ENCODE data around the gene CCN2. TPM values are rescaled to one million over a fixed set of nuclear protein-coding genes. Genes with fewer than 3 reads are reported as not detected.
"Not testable (repeated sequence)": the region's sequence is repeated elsewhere in the genome, so short reads cannot be mapped to it uniquely, and the experiment has no call there.

CCN2 gene
- total and polyA plus RNA-seq, 7 experiments from 2014 or later: not detected

DNA sequence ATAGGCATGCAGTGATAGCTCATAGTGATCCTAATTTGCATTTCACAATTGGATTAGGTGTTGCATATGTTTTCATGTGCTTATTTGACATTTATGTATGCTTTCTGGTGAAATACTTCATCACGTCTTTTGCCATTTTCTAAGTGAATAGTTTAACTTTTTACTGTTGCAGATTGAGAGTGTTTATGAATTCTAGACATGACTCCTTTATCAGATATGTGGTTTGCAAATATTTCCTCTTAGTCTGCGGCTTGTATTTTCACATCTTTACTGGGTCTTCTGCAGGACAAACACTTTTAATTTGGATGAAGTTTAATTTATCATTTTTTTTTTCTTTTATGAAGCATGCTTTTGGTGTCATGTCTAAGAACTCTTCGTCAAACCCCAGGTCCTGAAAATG is 39.2 kb downstream of the CCN2 start:
- H3K4me1 Mint-ChIP-seq: peaks cover 6 to 11% (median 8%) of the 10 kb centered on the region in 7 donors
- no peaks in the 10 kb centered on the region for H3K36me3 ChIP-seq (ENCODE audit: control insufficient read depth in 2 of 3, insufficient read depth in 3 of 3, low read length in 3 of 3)
- no peaks in the 10 kb centered on the region for H3K36me3 Mint-ChIP-seq
- intact Hi-C loops (cut with micrococcal nuclease): loop anchor here in 1 of 2 donors (2.0 kb wide), 3 partner anchors 705 to 729 kb away; no protein-coding TSS in a partner anchor
- ChIA-PET CTCF (interaction anchor here (0.6 kb wide), 1 partner anchor 218 kb away, joined by 6 read pairs; no protein-coding TSS in a partner anchor), POLR2A (no interaction called here)
- no peaks in the 10 kb centered on the region for H3K9me3 ChIP-seq (ENCODE audit: control insufficient read depth in 2 of 3, low read length in 3 of 3)
- H3K9me3 Mint-ChIP-seq: peaks cover 0 to 2% (median 0%) of the 10 kb centered on the region in 11 donors
- peaks cover 0 to 4% of the 10 kb centered on the region in 2 donors for H3K27me3 ChIP-seq (ENCODE audit: control insufficient read depth in 2 of 2, insufficient read depth in 2 of 2, low read length in 2 of 2)
- H3K27ac Mint-ChIP-seq: no peak overlapping the region
- H3K4me3 ChIP-seq (ENCODE audit: low read length): no peak overlapping the region
- no peak for DNase-seq
- no peak overlapping the region for H3K27ac ChIP-seq (ENCODE audit: low read depth, low read length)
- no peak overlapping the region for H3K4me3 Mint-ChIP-seq
- ATAC-seq: no peak
- peaks cover 0 to 5% of the 10 kb centered on the region in 2 donors for H3K4me1 ChIP-seq (ENCODE audit: control insufficient read depth in 2 of 2, insufficient read depth in 2 of 2, low read length in 2 of 2)
- H3K27me3 Mint-ChIP-seq: peaks cover 30 to 52% (median 45%) of the 10 kb centered on the region in 5 donors

GRCh38 chr6:131910956-131911355 is 40.2 kb downstream of the CCN2 start:
- POLR2A ChIA-PET: no interaction called here
- CTCF ChIA-PET: interaction anchor here (0.9 to 1.0 kb wide), 2 partner anchors 362 to 1020 kb away, joined by 3 read pairs; no protein-coding TSS in a partner anchor

DNA sequence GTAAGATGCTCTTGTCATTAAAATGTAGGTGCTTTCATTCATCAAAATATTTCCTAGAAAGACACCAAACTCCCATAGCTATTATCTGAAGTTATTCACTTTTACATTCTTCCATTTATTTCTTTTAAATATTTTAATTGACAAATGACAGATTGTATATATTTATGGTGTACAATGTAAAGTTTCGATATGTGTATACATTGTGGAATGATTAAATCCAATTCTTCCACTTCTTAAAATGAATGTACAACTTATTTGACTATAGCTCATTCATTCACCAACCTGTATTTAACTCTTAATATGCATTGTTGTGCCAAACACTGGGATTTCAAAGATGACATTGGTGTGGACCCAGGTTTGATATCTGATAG is 41.0 kb downstream of the CCN2 start:
- Histone ChIP-seq H3K9me3 (ENCODE audit: control insufficient read depth in 2 of 3, low read length in 3 of 3) (no peaks in the 10 kb centered on the region), H3K27ac (ENCODE audit: low read depth, low read length) (no peak overlapping the region), H3K27me3 (ENCODE audit: control insufficient read depth in 2 of 2, insufficient read depth in 2 of 2, low read length in 2 of 2) (peaks cover 0 to 4% of the 10 kb centered on the region in 2 donors), H3K4me1 (ENCODE audit: control insufficient read depth in 2 of 2, insufficient read depth in 2 of 2, low read length in 2 of 2) (peaks cover 0 to 5% of the 10 kb centered on the region in 2 donors), H3K36me3 (ENCODE audit: control insufficient read depth in 2 of 3, insufficient read depth in 3 of 3, low read length in 3 of 3) (no peaks in the 10 kb centered on the region), H3K4me3 (ENCODE audit: low read length) (no peak overlapping the region)
- H3K27me3 Mint-ChIP-seq: peaks cover 16 to 38% (median 33%) of the 10 kb centered on the region in 5 donors
- no peak overlapping the region for H3K27ac Mint-ChIP-seq
- H3K36me3 Mint-ChIP-seq: no peaks in the 10 kb centered on the region
- no peaks in the 10 kb centered on the region for H3K9me3 Mint-ChIP-seq
- peaks cover 6 to 8% (median 8%) of the 10 kb centered on the region in 7 donors for H3K4me1 Mint-ChIP-seq
- CTCF ChIA-PET: interaction anchor here (0.6 to 1.1 kb wide), 5 partner anchors 8 to 1174 kb away, joined by 3 to 5 read pairs (median 3); no protein-coding TSS in a partner anchor
- intact Hi-C loops (cut with micrococcal nuclease): loop anchor here (1.0 to 2.0 kb wide), 8 partner anchors 128 to 1025 kb away; no protein-coding TSS in a partner anchor
- DNase-seq (peak in 1 of 9 donors; percentile 4), ATAC-seq (no peak)
- no peak overlapping the region for H3K4me3 Mint-ChIP-seq
- POLR2A ChIA-PET: no interaction called here

More at GRCh38 chr6:131910956-131911355, 40.2 kb downstream of the CCN2 start:
- intact Hi-C loops (cut with micrococcal nuclease): loop anchor here (1.0 to 2.0 kb wide), 8 partner anchors 129 to 1026 kb away; no protein-coding TSS in a partner anchor
- H3K36me3 Mint-ChIP-seq: no peaks in the 10 kb centered on the region
- Histone ChIP-seq H3K27me3 (ENCODE audit: control insufficient read depth in 2 of 2, insufficient read depth in 2 of 2, low read length in 2 of 2) (peaks cover 0 to 4% of the 10 kb centered on the region in 2 donors), H3K27ac (ENCODE audit: low read depth, low read length) (no peak overlapping the region), H3K4me1 (ENCODE audit: control insufficient read depth in 2 of 2, insufficient read depth in 2 of 2, low read length in 2 of 2) (peaks cover 0 to 5% of the 10 kb centered on the region in 2 donors), H3K36me3 (ENCODE audit: control insufficient read depth in 2 of 3, insufficient read depth in 3 of 3, low read length in 3 of 3) (no peaks in the 10 kb centered on the region), H3K4me3 (ENCODE audit: low read length) (no peak overlapping the region), H3K9me3 (ENCODE audit: control insufficient read depth in 2 of 3, low read length in 3 of 3) (no peaks in the 10 kb centered on the region)
- H3K9me3 Mint-ChIP-seq: no peaks in the 10 kb centered on the region
- DNase-seq (no peak), ATAC-seq (no peak)
- H3K27me3 Mint-ChIP-seq: peaks cover 23 to 43% (median 38%) of the 10 kb centered on the region in 5 donors
- peaks cover 6 to 11% (median 8%) of the 10 kb centered on the region in 7 donors for H3K4me1 Mint-ChIP-seq
- no peak overlapping the region for H3K4me3 Mint-ChIP-seq
- no peak overlapping the region for H3K27ac Mint-ChIP-seq

DNA sequence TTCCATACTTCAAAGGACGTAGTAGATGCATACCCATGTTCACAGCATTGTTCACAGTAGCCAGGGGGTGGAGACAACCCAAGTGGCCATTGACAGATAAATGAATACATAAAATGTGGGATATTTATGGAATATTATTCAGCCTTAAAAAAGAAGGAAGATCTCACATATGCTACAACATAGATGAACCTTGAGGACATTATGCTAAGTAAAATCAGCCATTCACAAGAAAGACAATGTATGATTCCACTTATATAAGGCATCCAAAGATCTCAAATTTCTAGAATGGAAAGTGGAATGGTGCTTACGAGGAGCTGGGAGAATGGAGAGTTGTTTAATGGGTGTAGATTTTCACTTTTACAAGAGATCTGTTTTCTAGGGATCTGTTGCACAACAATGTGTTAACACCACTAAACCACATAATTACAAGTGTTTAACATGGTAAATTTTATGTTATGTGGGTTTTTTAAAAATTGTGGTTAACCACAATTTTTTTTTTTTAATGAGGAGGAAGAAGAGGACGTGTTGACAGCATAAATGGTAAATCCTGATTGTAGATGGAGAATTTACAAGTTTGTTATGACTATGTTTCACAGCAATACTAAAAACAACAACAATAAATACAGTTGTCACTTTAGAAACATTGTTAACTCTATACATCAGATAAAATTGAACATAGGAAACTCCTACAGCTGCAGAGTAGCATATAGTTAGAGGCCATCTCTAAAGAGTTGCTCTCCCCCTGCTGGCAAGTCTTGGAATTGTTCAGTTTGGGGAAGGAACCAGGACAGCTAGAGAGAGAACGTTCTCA is 41.6 kb downstream of the CCN2 start:
- ChIA-PET POLR2A (no interaction called here), CTCF (interaction anchor here (0.6 to 1.1 kb wide), 4 partner anchors 9 to 1174 kb away, joined by 3 to 5 read pairs (median 3); no protein-coding TSS in a partner anchor)
- Mint-ChIP-seq H3K36me3 (no peaks in the 10 kb centered on the region), H3K27me3 (peaks cover 11 to 38% (median 32%) of the 10 kb centered on the region in 5 donors), H3K4me1 (peaks cover 6 to 8% (median 8%) of the 10 kb centered on the region in 7 donors), H3K4me3 (peak overlapping the region in 4 of 10 donors; percentile 16 to 42 (median 36)), H3K27ac (peak overlapping the region in 3 of 9 donors; percentile 2 to 22 (median 5)), H3K9me3 (no peaks in the 10 kb centered on the region)
- intact Hi-C loops (cut with micrococcal nuclease): loop anchor here (1.0 to 2.0 kb wide), 8 partner anchors 127 to 1024 kb away; no protein-coding TSS in a partner anchor
- Histone ChIP-seq H3K9me3 (ENCODE audit: control insufficient read depth in 2 of 3, low read length in 3 of 3) (no peaks in the 10 kb centered on the region), H3K27ac (ENCODE audit: low read depth, low read length) (no peak overlapping the region), H3K36me3 (ENCODE audit: control insufficient read depth in 2 of 3, insufficient read depth in 3 of 3, low read length in 3 of 3) (no peaks in the 10 kb centered on the region), H3K27me3 (ENCODE audit: control insufficient read depth in 2 of 2, insufficient read depth in 2 of 2, low read length in 2 of 2) (peaks cover 0 to 4% of the 10 kb centered on the region in 2 donors), H3K4me3 (ENCODE audit: low read length) (no peak overlapping the region), H3K4me1 (ENCODE audit: control insufficient read depth in 2 of 2, insufficient read depth in 2 of 2, low read length in 2 of 2) (peaks cover 0 to 5% of the 10 kb centered on the region in 2 donors)
- ATAC-seq (peak; percentile 95), DNase-seq (peak; percentile 23 to 72 (median 62))

GRCh38 chr6:131908787-131909186 is 42.4 kb downstream of the CCN2 start:
- H3K27me3 ChIP-seq (ENCODE audit: control insufficient read depth in 2 of 2, insufficient read depth in 2 of 2, low read length in 2 of 2); DNase-seq; H3K4me3 ChIP-seq (ENCODE audit: low read length); H3K36me3 Mint-ChIP-seq; H3K9me3 ChIP-seq (ENCODE audit: control insufficient read depth in 2 of 3, low read length in 3 of 3); intact Hi-C loops (cut with micrococcal nuclease); CTCF ChIA-PET; H3K4me3 Mint-ChIP-seq; ATAC-seq; H3K4me1 ChIP-seq (ENCODE audit: control insufficient read depth in 2 of 2, insufficient read depth in 2 of 2, low read length in 2 of 2); H3K9me3 Mint-ChIP-seq; H3K27ac ChIP-seq (ENCODE audit: low read depth, low read length); H3K36me3 ChIP-seq (ENCODE audit: control insufficient read depth in 2 of 3, insufficient read depth in 3 of 3, low read length in 3 of 3); H3K4me1 Mint-ChIP-seq; H3K27ac Mint-ChIP-seq; POLR2A ChIA-PET: not testable (repeated sequence)
- peaks cover 7 to 37% (median 29%) of the 10 kb centered on the region in 5 donors for H3K27me3 Mint-ChIP-seq

DNA sequence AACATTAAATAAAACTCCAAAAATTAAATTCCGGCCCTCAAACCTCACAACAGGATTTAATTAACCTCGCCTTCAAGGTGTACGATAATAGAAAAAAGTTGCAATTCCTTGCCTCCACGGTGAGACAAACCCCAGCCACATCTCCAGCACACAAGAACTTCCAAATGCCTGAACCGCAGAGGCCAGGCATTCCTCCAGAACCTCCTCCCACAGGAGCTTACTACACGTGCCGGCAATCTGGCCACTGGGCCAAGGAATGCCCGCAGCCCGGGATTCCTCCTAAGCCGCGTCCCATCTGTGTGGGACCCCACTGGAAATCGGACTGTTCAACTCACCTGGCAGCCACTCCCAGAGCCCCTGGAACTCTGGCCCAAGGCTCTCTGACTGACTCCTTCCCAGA is 47.4 kb downstream of the CCN2 start:
- H3K9me3 ChIP-seq (ENCODE audit: control insufficient read depth in 2 of 3, low read length in 3 of 3); H3K27ac Mint-ChIP-seq; H3K27me3 ChIP-seq (ENCODE audit: control insufficient read depth in 2 of 2, insufficient read depth in 2 of 2, low read length in 2 of 2); POLR2A ChIA-PET; ATAC-seq; H3K4me3 Mint-ChIP-seq; intact Hi-C loops (cut with micrococcal nuclease); H3K4me1 Mint-ChIP-seq; H3K4me1 ChIP-seq (ENCODE audit: control insufficient read depth in 2 of 2, insufficient read depth in 2 of 2, low read length in 2 of 2); H3K9me3 Mint-ChIP-seq; H3K36me3 ChIP-seq (ENCODE audit: control insufficient read depth in 2 of 3, insufficient read depth in 3 of 3, low read length in 3 of 3); H3K4me3 ChIP-seq (ENCODE audit: low read length); DNase-seq; H3K27ac ChIP-seq (ENCODE audit: low read depth, low read length); H3K36me3 Mint-ChIP-seq: not testable (repeated sequence)
- H3K27me3 Mint-ChIP-seq: peaks cover 11 to 24% (median 14%) of the 10 kb centered on the region in 5 donors
- CTCF ChIA-PET: interaction anchor here (1.3 kb wide), 1 partner anchor 12 kb away, joined by 3 read pairs; no protein-coding TSS in a partner anchor

Data from naive thymus-derived CD4-positive, alpha-beta T cell (primary cell).